ENCODE results near the gene PTPRR.

Gene PTPRR

GRCh38 chr12:70794131-70794530 is 126.4 kb downstream of the PTPRR start:
- no peak for DNase-seq (ENCODE audit: low read depth, low spot score)
- ChIA-PET POLR2A (no interaction called here), CTCF (no interaction called here)
- H3K4me3 ChIP-seq (ENCODE audit: low read depth, low read length): no peak overlapping the region
- TF ChIP-seq CTCF (IDR thresholded peaks at IDR 0.05; ENCODE audit: insufficient read depth, low read length, missing control alignments): no peak

GRCh38 chr12:70788774-70789173 is 131.8 kb downstream of the PTPRR start:
- no peak for DNase-seq (ENCODE audit: low read depth, low spot score)
- POLR2A ChIA-PET: no interaction called here
- CTCF ChIA-PET: interaction anchor here (0.7 kb wide), 1 partner anchor 14 kb away, joined by 3 read pairs; no protein-coding TSS in a partner anchor
- no peak overlapping the region for H3K4me3 ChIP-seq (ENCODE audit: low read depth, low read length)
- TF ChIP-seq CTCF (IDR thresholded peaks at IDR 0.05; ENCODE audit: insufficient read depth, low read length, missing control alignments): no peak

- CTCF ChIA-PET: no interaction called here
- H3K4me3 ChIP-seq (ENCODE audit: low read depth, low read length): no peak overlapping the region
- POLR2A ChIA-PET: no interaction called here
- no peak for TF ChIP-seq CTCF (IDR thresholded peaks at IDR 0.05; ENCODE audit: insufficient read depth, low read length, missing control alignments)
- DNase-seq (ENCODE audit: low read depth, low spot score): no peak
These were observed 132.9 kb downstream of the PTPRR start for GRCh38 chr12:70787612-70788011.

- no peak for DNase-seq (ENCODE audit: low read depth, low spot score)
- POLR2A ChIA-PET: no interaction called here
- CTCF ChIA-PET: interaction anchor here (1.0 to 1.4 kb wide), 2 partner anchors 11 to 63 kb away, joined by 3 to 5 read pairs; no protein-coding TSS in a partner anchor
- TF ChIP-seq CTCF (IDR thresholded peaks at IDR 0.05; ENCODE audit: insufficient read depth, low read length, missing control alignments): no peak
- H3K4me3 ChIP-seq (ENCODE audit: low read depth, low read length): no peak overlapping the region
These were observed 134.6 kb downstream of the PTPRR start for GRCh38 chr12:70785896-70786295.

- ChIA-PET CTCF (no interaction called here), POLR2A (interaction anchor here (0.6 kb wide), 1 partner anchor 57 kb away, joined by 3 read pairs; no protein-coding TSS in a partner anchor)
- H3K4me3 ChIP-seq (ENCODE audit: low read depth, low read length): no peak overlapping the region
- no peak for DNase-seq (ENCODE audit: low read depth, low spot score)
- TF ChIP-seq CTCF (IDR thresholded peaks at IDR 0.05; ENCODE audit: insufficient read depth, low read length, missing control alignments): no peak
These were observed 136.4 kb downstream of the PTPRR start for GRCh38 chr12:70784042-70784668.

GRCh38 chr12:70783455-70783854 is 137.1 kb downstream of the PTPRR start:
- no peak for TF ChIP-seq CTCF (IDR thresholded peaks at IDR 0.05; ENCODE audit: insufficient read depth, low read length, missing control alignments)
- CTCF ChIA-PET: no interaction called here
- no peak for DNase-seq (ENCODE audit: low read depth, low spot score)
- POLR2A ChIA-PET: no interaction called here
- H3K4me3 ChIP-seq (ENCODE audit: low read depth, low read length): no peak overlapping the region
